Skin epidermis (tissue), 12 donors: ENCODE results near the gene THOC6.

Experiments used
- H3K27ac ChIP-seq, 21 experiments: fragments of 200-600 bp; sonication (generic) in 11 of 21; one replicate each; pipeline ENCODE4 v1.5.0; 2020; ENCODE audit warnings: mild to moderate bottlenecking in 3 of 21, inconsistent platforms in 2 of 21, moderate library complexity in 2 of 21
- H3K4me3 ChIP-seq, 7 experiments: fragments of 200-600 bp; sonication (generic) in 2 of 7; one replicate each; pipeline ENCODE4 v1.5.0; 2020; ENCODE audit warnings: inconsistent platforms in 2 of 7, mild to moderate bottlenecking in 2 of 7, moderate library complexity in 1 of 7

The THOC6 gene

DNA sequence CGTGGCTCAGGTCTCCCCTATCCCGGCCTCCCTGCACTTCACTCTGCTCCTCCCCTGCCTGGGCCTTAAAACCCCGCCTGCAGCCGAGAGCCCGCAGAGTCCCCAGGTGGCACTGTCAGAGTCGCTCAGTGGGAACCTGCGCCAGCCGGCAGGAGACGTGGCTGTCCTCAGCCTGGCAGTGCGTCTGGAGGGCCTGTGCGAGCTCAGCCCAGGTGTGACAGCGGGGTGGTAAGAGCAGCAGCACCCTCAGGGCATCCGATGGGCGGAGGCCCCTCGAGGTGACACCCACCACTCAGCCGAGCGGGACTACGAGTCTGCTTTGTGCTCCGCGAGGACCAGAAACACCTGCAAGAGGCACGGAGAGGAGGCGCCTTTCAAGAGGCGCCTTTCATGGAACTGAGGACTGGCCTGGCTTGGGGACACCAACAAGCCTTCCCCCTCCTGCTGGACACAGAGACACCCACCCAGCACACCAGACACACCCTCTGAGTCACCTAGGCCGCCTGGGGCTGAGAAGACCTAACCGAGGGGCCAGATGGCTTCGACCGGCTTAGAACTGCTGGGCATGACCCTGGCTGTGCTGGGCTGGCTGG is 10.9 kb upstream of the THOC6 start, which contains the start of gene CLDN9:
Gene CLDN9 (plus strand): TSS at position 96 of the 593 bp plus-strand sequence. CDS start 440 bp downstream, at position 536.
- Histone ChIP-seq H3K27ac (no peak within 1 kb of the TSS), H3K4me3 (no peak within 1 kb of the TSS)

DNA sequence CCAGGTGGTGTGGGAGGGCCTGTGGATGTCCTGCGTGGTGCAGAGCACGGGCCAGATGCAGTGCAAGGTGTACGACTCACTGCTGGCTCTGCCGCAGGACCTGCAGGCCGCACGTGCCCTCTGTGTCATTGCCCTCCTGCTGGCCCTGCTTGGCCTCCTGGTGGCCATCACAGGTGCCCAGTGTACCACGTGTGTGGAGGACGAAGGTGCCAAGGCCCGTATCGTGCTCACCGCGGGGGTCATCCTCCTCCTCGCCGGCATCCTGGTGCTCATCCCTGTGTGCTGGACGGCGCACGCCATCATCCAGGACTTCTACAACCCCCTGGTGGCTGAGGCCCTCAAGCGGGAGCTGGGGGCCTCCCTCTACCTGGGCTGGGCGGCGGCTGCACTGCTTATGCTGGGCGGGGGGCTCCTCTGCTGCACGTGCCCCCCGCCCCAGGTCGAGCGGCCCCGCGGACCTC is 10.3 kb upstream of the THOC6 start:
- Histone ChIP-seq H3K4me3 (no peak overlapping the region), H3K27ac (no peak overlapping the region)

DNA sequence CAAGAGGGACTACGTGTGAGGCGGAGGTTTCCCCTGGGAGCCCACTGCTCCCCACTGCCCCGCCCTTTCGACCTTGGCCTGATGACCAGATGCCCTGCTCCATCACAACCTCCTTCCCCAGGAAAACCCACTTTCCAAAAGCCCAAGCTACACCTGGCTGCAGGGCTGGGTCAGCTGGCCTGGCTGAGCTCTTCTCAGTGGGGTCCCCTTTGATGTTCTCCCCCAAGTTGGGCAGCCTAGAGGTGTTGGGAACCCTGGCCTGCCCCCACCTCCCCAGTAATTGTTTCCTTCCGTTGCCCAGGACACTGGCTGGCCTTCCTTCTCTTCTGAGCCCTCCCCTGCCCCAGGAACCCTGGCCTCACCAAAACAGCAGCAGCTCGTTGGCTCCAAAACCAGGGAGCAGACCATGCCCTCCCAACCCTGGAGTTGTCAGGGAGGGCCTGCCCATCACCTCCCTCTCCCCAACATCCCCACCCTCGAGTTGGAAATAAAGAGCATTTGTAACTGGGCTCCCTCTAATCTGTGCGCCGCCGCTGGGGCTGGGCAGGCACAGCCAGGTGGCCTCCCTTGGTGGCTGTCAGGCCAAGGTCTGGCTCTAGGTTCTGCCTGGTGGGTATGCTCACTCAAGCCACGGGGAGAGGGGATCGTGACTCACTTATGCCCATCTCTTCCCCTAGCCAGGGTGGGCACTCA is 9.7 kb upstream of the THOC6 start:
- H3K4me3 ChIP-seq = no peak overlapping the region
- H3K27ac ChIP-seq = no peak overlapping the region

DNA sequence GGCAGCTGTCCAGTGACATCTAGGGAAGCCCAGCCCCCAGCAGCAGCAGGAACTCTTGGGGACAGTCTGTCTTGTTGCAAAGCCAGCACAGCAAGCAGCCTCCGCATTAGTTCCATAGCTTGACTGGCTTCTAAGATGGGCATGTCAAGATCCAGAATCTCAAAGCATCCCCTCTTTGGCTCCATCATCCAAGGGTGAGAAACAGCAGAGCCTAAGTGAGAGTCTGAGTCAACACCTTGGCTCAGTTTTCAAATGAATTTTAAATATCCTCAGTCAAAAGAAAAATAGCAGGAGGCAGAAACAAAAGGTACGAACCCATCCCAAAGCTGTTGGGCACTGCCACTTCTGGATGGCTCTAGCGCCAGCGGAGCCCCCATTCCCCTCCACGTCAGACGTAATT is 8.9 kb upstream of the THOC6 start:
- Histone ChIP-seq H3K4me3 (no peak overlapping the region), H3K27ac (no peak overlapping the region)

DNA sequence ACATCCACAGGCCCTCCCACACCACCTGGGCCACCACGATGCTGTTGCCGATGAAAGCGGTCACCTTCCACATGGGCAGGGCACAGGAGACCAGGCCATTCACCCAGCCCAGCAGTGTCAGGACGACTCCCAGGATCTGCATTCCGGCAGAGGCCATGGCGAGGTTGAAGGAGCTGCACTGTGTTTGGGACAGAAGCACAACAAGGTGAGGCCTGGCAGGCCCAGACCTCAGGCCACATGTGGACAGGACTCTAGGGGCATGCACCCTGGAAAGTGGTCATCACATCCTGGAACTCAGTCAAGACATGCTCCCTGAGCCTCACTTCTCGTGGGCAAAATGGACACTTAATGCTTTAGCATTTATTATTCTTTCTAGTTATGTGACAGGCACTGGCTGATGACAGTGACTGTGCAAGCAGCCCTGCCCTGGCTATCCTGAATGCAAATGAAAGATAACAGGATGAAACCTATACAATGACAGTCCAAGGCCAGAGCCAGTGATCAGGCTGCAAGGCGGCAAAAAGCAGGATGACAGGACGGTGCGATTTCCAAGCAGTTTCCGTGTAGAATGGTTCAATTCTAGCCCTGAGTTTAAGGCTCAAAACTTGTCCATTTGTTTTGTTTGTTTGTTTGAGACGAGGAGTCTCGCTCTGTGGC is 7.8 kb upstream of the THOC6 start:
- Histone ChIP-seq H3K27ac (no peak overlapping the region), H3K4me3 (no peak overlapping the region)

DNA sequence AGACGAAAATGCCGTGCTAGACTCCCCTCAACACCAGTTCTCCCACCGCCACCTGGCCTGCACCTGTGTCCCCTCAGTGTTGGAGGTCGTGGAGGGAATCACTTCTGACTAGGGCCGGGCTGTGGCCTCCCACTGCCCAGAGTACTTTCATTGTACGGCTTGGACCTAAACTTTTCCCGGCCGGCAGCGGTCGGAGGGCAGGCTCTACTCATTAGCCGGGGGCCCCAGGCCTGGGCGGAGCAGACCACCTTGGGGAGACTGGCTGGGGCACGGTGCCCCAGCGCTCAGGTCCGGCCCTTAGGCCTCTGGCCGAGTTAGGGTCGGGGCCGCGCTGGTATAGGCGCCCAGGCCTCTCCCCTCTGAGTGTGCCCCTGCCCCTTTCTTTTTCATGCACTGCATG is 6.5 kb upstream of the THOC6 start:
- H3K4me3 ChIP-seq = no peak overlapping the region
- no peak overlapping the region for H3K27ac ChIP-seq

DNA sequence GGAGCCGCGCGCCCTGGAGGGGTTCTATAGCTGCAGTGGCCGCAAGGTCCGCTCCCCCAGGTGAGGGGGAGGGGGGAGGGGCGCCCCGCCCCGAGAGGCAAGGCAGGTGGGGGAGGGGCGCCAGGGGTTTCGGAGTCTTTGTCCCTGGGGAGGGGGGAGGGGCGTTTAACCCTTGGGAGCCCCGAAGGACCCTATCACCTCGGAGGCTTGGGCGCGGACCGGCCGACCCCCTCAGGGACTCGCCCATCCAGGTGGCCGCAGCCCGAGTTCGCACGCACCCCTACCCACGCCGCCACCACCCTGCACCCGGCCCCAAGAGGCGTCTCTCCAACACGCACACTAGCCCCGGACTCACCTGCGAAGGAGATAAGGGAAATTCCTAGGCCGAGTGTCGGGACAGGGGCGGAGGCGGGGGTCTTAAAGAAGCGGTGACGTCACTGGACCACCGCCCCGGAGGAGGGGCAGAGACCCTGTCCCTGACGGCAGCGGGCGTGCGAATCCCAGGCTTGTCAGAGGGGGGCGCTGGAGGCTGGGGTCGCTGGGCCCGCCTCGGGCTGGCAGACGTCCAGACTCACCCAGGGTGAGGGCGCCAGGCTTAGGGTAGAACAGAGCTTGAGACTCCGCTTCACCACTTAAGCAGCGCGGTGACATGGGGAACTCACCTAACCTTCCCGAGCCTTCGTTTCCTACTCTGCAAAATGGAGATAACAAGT is 5.9 kb upstream of the THOC6 start, which contains the start of gene CLDN6:
Gene CLDN6 (minus strand): TSS at position 390 of the 713 bp plus-strand sequence. CDS start 2,162 bp downstream, outside the sequence.
- H3K4me3 ChIP-seq = no peak within 1 kb of the TSS
- no peak within 1 kb of the TSS for H3K27ac ChIP-seq

DNA sequence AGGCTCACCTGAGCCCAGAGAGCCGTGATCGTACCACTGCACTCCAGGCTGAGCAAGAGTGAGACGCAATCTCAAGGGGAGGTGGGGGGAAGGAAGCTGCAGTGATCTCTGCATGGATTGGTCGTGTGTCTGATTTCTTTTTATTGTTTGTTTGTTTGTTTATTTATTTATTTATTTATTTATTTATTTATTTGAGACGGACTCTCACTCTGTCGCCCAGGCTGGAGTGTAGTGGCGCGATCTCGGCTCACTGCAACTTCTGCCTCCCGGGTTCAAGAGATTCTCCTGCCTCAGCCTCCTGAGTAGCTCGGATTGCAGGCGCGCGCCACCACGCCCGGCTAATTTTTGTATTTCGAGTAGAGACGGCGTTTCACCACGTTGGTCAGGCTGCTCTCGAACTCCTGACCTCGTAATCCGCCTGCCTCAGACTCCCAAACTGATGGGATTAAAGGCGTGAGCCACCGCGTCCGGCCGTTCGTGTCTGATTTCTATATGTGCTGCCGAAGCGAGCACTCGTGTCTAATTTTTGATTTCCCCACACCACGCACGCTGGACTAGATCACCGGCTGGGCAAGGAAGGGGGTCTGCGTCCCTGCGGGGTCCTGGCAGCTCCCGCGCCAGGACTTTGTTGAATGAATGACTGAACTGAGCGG is 4.1 kb upstream of the THOC6 start:
- Histone ChIP-seq H3K27ac (peak overlapping the region in 17 of 21 experiments; percentile 50 to 98 (median 94)), H3K4me3 (peak overlapping the region; percentile 50 to 72 (median 64))

DNA sequence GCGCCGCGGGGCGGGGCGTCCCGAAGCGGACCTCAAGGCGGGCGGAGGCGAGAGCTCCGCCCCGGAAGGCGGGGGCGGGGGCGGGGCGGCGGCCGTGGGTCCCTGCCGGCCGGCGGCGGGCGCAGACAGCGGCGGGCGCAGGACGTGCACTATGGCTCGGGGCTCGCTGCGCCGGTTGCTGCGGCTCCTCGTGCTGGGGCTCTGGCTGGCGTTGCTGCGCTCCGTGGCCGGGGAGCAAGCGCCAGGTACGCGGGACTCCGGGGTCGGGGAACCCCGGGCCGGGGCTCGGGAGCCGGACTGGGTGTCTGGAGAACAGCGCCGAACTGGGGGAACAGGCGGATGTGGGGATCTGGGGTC is 3.6 kb upstream of the THOC6 start, which contains the start of gene TNFRSF12A:
Gene TNFRSF12A (plus strand): TSS at position 122 of the 357 bp plus-strand sequence. CDS start 30 bp downstream, at position 152.
- Histone ChIP-seq H3K4me3 (peak within 1 kb of the TSS; percentile 50 to 72 (median 64)), H3K27ac (peak within 1 kb of the TSS; percentile 72 to 98 (median 94))

DNA sequence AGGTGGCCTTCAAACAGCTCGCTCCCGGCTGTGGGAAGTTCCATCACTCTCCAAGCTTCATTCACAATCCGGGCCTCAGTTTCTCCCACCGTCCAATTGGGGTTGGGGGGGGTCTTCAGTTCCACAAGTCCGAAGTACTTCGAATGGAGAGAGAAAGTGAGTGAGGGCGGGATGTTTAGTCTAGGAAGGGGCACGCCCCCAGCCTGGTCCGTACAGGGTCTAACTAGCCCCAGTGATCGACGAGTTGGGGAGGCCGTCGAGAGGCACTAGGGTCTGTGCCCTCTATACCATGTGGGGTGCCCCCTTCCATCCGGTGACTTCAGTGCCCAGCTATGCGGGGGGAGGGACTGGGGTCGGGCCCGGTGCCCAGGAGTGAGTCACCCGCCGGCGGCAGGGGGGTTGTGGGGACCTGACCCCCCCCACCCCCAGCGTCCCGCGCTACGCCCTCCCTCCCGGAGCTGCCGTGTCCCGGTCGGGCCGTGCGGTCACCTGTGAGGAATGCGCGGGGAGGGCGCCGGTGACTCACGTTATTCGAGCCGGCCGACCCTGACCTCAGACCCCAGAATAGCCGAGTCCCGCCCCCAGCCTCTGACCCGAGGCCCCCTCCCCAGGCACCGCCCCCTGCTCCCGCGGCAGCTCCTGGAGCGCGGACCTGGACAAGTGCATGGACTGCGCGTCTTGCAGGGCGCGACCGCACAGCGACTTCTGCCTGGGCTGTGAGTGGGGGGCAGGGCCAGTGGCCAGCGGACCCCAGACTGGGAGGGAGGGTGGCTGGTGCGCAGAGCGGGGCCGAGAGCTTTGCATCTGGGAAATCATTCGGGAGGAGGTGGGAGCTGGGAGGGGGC is 3.0 kb upstream of the THOC6 start:
- H3K27ac ChIP-seq = peak overlapping the region; percentile 72 to 98 (median 94)
- H3K4me3 ChIP-seq = peak overlapping the region; percentile 50 to 72 (median 64)

DNA sequence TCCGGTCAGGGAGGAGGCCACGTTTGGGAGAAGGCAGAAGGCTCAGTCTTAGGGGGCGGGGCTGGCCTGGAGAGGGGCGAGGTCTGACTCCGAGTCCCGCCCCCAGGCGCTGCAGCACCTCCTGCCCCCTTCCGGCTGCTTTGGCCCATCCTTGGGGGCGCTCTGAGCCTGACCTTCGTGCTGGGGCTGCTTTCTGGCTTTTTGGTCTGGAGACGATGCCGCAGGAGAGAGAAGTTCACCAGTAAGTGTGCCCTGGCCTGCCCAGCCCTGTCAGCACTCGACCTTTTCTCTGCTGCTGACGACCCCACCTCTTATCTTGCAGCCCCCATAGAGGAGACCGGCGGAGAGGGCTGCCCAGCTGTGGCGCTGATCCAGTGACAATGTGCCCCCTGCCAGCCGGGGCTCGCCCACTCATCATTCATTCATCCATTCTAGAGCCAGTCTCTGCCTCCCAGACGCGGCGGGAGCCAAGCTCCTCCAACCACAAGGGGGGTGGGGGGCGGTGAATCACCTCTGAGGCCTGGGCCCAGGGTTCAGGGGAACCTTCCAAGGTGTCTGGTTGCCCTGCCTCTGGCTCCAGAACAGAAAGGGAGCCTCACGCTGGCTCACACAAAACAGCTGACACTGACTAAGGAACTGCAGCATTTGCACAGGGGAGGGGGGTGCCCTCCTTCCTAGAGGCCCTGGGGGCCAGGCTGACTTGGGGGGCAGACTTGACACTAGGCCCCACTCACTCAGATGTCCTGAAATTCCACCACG is 2.2 kb upstream of the THOC6 start:
- Histone ChIP-seq H3K4me3 (peak overlapping the region; percentile 50 to 72 (median 64)), H3K27ac (peak overlapping the region; percentile 72 to 98 (median 94))

DNA sequence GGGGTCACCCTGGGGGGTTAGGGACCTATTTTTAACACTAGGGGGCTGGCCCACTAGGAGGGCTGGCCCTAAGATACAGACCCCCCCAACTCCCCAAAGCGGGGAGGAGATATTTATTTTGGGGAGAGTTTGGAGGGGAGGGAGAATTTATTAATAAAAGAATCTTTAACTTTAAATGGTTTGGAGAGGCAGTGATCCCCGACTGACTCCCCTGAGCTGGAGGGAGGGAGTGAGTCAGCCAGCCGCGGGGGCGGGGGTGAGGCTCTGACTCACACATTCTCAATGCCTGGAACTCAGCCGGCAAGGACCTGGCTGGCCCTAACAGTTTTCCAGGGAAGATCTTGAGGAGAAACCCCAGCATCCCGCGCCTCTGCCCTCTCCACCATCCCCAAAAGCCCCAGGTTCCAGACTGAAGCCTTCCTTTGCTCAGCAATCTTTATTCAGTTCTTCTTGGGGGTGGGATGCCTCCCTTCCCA is 1.6 kb upstream of the THOC6 start:
- H3K4me3 ChIP-seq = peak overlapping the region; percentile 56 to 72 (median 64)
- H3K27ac ChIP-seq = peak overlapping the region in 20 of 21 experiments; percentile 85 to 98 (median 94)

DNA sequence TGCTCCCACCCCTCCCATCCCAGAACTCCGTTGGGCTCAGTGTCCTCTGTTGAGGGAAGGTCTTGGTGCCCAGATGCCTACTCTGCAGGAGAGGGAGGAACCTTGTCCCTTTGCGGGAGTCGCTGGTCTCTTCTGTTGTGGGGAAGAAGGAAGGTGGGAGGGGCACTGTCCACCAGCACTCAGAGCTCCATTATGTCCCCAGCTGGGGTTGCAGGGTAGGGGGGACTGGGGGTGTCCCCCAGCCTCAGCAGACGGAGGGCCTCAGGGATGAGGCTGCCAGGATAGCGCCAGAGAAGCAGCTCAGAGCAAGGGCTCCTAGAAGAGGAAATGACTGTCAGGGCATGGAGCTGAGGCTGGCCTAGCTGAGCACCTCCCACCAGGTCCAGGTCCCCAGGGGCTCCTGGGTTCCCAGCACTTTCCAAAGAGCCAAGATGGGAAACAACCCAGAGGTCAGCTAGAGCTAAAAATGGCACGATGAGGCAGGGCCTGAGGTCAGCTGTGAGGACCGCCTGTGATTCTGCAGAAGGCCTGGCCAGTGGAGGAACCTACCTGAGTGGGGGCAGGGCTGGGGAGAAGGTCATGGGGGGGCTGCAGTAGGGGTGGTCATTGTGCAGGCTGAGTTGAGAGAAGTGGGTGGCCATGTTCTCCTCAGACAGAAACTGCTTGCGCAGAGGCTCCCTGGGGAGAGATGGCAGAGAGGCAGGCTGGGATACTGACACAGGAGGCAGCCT is 986 bp upstream of the THOC6 start:
- Histone ChIP-seq H3K4me3 (peak overlapping the region; percentile 34 to 72 (median 64)), H3K27ac (peak overlapping the region in 20 of 21 experiments; percentile 85 to 98 (median 94))

DNA sequence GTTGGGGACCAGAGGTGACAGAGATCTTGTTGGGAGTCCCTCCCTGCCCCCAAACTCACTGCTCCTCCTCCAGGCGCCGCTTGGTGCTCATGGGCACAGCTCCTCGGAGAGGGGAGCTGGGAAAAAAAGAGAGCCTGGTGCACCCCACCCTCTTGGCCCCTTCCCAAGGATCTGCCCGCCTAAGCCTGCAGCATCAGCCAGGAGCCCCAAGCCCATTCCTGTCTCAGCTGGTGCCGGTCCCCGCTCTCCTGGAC is 493 bp upstream of the THOC6 start:
- Histone ChIP-seq H3K27ac (peak overlapping the region; percentile 60 to 98 (median 94)), H3K4me3 (peak overlapping the region; percentile 34 to 72 (median 64))

DNA sequence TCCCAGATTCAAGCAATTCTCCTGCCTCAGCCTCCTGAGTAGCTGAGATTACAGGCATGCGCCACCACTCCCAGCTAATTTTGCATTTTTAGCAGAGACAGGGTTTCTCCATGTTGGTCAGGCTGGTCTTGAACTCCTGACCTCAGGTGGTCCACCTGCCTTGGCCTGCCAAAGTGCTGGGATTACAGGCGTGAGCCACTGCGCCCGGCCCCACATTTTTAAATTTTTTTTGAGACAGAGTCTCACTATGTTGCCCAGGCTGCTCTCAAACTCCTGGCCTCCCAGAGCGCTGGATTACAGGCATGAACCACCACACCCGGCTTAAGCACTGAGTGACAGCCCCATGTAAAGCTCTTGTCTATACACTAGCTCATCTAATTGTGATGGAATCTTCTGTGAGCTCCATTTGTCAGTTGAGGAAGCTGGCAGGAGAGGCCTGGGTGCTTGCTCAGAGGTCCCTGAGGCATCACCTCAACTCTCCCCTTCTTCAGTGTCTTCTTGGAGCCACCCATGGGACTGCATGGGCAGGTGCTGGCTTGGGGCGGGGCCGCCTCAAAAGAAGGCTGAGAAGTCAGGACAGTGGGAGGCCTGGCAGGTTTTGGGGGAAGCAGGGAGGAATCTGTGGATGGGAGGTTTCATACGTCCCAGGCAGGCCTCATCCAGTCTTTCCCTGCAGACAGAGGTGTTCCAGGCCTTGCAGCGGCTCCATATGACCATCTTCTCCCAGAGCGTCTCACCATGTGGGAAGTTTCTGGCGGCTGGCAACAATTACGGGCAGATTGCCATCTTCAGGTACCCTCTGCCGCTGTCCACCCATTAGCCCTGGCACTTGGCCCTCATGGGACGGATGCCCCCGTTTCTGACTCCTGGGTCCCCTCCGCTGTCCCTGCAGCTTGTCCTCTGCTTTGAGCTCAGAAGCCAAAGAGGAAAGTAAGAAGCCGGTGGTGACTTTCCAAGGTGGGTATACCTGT is 1.5 kb downstream of the THOC6 start:
- no peak overlapping the region for H3K4me3 ChIP-seq

DNA sequence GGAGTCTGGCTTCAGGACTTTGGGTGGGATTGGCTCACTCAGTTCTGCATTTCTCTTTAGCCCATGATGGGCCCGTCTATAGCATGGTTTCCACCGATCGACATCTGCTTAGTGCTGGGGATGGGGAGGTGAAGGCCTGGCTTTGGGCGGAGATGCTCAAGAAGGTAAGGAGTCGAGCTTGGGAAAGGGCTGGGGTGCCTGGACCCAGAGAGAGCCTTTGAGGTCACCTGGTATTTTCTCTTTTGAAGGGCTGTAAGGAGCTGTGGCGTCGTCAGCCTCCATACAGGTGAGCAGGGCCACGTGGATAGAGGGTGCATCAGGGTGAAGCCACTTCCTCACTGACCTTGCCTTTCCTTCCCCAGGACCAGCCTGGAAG is 2.2 kb downstream of the THOC6 start:
- H3K4me3 ChIP-seq = no peak overlapping the region
- H3K27ac ChIP-seq = no peak overlapping the region

More for the DNA sequence above, 1.5 kb downstream of the THOC6 start:
- H3K27ac ChIP-seq = no peak overlapping the region
